Measurements from ENCODE around the gene INSM1.

The INSM1 gene

GRCh38 chr20:20412750-20413149 is 44.8 kb downstream of the INSM1 start:
- peaks cover 18% of the 10 kb centered on the region for H3K4me1 ChIP-seq (ENCODE audit: insufficient read depth, low read length)
- H3K9ac ChIP-seq (ENCODE audit: low read depth, low read length) = no peak overlapping the region
- H3K36me3 ChIP-seq (ENCODE audit: insufficient read depth, low read length) = no peaks in the 10 kb centered on the region
- H3K9me3 ChIP-seq (ENCODE audit: control insufficient read depth, insufficient read depth, low read length) = no peaks in the 10 kb centered on the region

GRCh38 chr20:20413810-20414281 is 45.9 kb downstream of the INSM1 start:
- Histone ChIP-seq H3K4me1 (ENCODE audit: insufficient read depth, low read length) (peaks cover 15% of the 10 kb centered on the region), H3K9ac (ENCODE audit: low read depth, low read length) (no peak overlapping the region), H3K36me3 (ENCODE audit: insufficient read depth, low read length) (no peaks in the 10 kb centered on the region), H3K9me3 (ENCODE audit: control insufficient read depth, insufficient read depth, low read length) (no peaks in the 10 kb centered on the region)

DNA sequence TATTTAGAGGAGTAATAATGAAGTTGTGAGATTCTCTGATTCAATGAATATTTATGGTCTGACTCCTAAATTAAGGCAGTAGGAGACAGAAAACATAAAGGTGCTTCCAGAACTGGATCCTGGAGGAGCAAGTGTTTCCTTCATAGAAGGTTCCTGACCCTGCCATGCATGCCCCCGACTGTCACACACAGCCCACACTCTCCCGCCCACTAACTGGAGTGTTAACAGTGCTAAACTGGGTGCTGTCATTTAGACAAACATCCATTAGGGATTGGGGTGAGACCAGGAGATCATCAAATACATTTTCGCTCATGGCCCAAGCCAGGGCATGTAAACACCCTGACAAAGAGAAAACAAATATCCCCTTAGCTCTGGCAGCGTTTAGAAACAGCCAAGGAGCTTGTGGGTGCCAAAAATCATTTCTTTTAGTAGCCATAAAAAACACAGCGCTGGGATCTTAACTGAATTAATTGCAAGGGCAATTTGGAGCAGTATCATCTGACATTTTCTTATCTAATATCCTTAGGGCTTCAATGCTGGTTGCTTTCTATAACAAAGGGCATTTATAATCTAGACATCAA is 46.8 kb downstream of the INSM1 start:
- Histone ChIP-seq H3K9ac (ENCODE audit: low read depth, low read length) (no peak overlapping the region), H3K9me3 (ENCODE audit: control insufficient read depth, insufficient read depth, low read length) (no peaks in the 10 kb centered on the region), H3K36me3 (ENCODE audit: insufficient read depth, low read length) (no peaks in the 10 kb centered on the region), H3K4me1 (ENCODE audit: insufficient read depth, low read length) (peaks cover 15% of the 10 kb centered on the region)

DNA sequence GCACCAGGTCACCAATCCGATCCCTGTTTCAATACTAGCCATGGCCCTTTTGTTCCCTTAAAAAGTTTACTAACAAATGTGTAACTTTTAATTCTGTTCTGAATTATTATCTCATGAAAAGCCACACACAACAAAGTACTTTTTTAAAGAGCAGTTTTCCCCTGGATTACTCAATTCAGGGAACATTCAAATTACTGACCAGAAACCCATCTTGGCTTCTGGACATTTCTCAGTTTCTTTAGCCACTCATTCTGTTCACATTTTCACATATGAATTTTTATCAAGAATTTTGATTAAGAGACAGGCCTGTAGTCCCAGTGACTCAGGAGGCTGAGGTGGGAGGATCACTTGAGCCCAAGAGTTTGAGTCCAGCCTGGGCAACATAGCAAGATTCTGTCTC is 47.4 kb downstream of the INSM1 start:
- Histone ChIP-seq H3K4me1 (ENCODE audit: insufficient read depth, low read length) (peaks cover 15% of the 10 kb centered on the region), H3K9ac (ENCODE audit: low read depth, low read length) (no peak overlapping the region), H3K9me3 (ENCODE audit: control insufficient read depth, insufficient read depth, low read length) (no peaks in the 10 kb centered on the region), H3K36me3 (ENCODE audit: insufficient read depth, low read length) (no peaks in the 10 kb centered on the region)

DNA sequence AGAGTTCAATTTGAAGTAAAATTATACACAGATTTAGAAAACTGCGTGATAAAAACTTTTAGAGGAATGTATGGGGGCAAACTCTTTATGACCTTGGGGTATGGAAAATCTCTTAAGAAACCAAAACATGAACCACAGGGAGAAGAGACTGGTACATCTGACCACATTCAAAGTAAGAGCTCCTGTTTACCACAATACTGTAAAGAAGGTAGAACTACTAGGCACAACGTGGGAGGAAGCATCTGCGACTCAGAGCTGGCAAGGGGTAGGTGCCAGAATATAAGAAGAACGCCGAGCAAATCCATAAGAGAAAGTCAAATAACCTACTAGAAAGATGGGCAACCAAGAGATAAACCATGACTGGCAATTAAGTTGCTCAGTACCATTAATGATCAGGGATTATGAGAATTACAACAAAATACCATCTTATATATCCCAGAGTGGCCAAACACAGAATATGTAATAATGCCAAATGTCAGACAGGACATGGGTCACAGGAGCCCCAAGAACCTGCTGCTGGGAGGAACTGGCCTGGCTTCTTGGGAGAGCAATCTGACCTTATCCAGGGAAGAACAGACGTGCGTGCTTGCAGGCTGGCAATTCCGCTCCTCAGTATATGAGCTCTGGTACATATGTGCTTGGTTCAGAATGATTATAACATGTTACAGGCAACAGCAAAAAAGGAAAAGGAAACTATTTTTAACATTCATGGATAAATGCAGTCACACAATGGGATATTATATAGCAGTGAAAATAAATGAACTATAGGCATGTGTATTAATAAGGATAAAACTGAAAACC is 50.2 kb downstream of the INSM1 start:
- Histone ChIP-seq H3K9me3 (ENCODE audit: control insufficient read depth, insufficient read depth, low read length) (no peaks in the 10 kb centered on the region), H3K36me3 (ENCODE audit: insufficient read depth, low read length) (no peaks in the 10 kb centered on the region), H3K9ac (ENCODE audit: low read depth, low read length) (no peak overlapping the region), H3K4me1 (ENCODE audit: insufficient read depth, low read length) (no peaks in the 10 kb centered on the region)
